ENCODE measurements around the gene UQCRHL.
"Not testable (repeated sequence)": the region's sequence is repeated elsewhere in the genome, so short reads cannot be mapped to it uniquely, and the experiment has no call there.

UQCRHL gene

DNA sequence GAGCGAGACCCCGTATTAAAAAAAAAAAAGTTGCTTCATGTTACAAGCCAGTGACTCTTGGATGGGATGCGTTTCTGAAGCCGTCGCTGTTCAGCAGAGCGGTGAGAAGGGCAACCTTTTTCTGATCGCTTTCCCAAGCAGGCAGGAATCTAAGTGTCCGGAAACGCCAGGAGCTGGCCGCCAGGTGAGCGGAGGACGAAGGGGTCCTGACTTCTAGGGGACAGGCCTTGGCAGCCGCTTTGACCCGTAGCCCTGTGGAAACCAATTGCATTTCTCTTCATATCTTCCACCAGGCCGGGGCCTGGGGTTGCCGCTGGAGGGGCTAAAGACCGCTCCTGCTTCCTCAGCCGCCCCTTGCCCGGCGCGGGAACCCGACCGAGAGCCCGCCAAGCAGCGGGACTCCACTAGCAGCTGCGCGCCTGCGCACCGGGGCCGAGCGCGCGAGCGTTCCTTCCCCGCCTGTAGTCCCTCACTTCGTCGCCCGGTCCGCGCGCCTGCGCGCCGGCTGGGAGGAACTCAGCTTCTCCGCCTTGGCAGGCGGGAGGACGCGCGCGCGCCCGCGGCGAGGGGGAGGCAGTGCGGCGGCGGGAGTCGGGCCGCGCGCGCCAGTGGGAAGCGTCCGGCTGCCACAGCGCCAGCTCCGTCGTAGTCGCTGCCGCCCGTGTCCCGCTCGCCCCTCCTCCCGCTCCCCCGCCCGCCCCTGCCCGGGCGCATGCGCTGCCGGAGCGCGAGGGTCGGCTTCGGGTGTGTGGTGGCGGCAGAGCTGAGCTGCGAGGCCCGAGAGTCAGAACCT, 39.8 kb upstream of the UQCRHL start, which contains the start of gene SPEN:
Gene SPEN (plus strand): TSS at position 608 of the 793 bp plus-strand sequence. CDS start 361 bp downstream, outside the sequence.
- H3K27ac ChIP-seq (ENCODE audit: low read depth, low read length): peak within 1 kb of the TSS; percentile 92
- WGBS: 2% methylated on average over 85 of the region's 86 CpGs
- no peaks in the 10 kb centered on the region for H3K36me3 ChIP-seq (ENCODE audit: insufficient read depth, low read length)
- H3K27me3 ChIP-seq (ENCODE audit: insufficient read depth, low read length): no peaks in the 10 kb centered on the region
- H3K9me3 ChIP-seq (ENCODE audit: insufficient read depth, low read depth, low read length): no peaks in the 10 kb centered on the region
- peak within 1 kb of the TSS; percentile 86 for H3K9ac ChIP-seq (ENCODE audit: low read depth, low read length)
- peak within 1 kb of the TSS; percentile 83 for H3K4me3 ChIP-seq (ENCODE audit: low read length)
- H3K4me1 ChIP-seq (ENCODE audit: insufficient read depth, low read length): peaks cover 20% of the 10 kb centered on the region

DNA sequence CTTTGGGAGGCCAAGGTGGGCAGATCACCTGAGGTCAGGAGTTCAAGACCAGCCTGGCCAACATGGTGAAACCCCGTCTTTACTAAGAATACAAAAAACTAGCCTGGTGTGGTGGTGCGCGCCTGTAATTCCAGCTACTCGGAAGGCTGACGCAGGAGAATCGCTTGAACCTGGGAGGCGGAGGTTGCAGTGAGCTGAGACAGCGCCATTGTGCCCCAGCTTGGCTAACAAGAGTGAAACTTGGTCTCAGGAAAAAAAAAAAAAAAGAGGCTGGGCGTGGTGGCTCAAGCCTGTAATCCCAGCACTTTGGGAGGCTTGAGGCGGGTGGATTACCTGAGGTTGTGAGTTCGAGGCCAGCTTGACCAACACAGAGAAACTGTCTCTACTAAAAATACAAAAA, 38.6 kb upstream of the UQCRHL start:
- H3K27me3 ChIP-seq (ENCODE audit: insufficient read depth, low read length); H3K4me1 ChIP-seq (ENCODE audit: insufficient read depth, low read length); H3K9me3 ChIP-seq (ENCODE audit: insufficient read depth, low read depth, low read length); H3K36me3 ChIP-seq (ENCODE audit: insufficient read depth, low read length); H3K9ac ChIP-seq (ENCODE audit: low read depth, low read length); H3K4me3 ChIP-seq (ENCODE audit: low read length); H3K27ac ChIP-seq (ENCODE audit: low read depth, low read length): not testable (repeated sequence)
- WGBS: 96% methylated on average over 11 of the region's 11 CpGs

DNA sequence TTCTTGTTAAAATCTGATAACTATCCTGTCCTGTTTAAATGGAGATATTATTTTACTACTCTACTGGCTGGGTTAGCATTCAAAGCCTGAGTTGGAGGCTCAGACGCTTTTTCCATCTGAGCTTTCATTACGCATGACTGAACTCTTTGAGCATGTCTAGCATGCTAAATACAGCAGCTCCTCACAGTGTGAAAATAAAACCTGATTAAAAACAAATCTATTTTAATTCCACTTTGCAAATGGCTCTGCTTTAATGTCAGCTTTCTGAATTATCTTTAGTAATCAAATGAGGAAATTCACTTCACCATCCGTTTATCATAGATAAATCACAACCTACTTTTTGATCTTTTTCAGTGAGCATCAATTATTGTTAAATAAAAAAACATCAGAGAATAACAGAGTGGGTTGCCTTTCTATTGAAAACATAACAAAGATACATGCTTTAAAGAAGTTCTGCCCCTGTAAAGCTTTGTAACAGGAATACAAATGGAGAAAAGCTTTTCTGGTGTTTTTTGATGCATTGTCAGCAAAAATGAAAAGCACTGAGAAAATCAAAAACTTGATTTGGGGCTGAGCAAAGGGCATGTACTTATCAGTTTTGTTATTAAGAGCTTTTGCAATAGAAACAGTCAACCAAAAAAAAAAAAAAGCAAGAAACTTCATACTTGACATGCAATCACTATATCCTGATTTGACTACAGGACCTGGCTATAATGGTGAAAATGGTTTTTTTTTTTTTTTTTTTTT, 36.5 kb upstream of the UQCRHL start:
- H3K9ac ChIP-seq (ENCODE audit: low read depth, low read length): no peak overlapping the region
- no peaks in the 10 kb centered on the region for H3K36me3 ChIP-seq (ENCODE audit: insufficient read depth, low read length)
- no peaks in the 10 kb centered on the region for H3K4me1 ChIP-seq (ENCODE audit: insufficient read depth, low read length)
- H3K27ac ChIP-seq (ENCODE audit: low read depth, low read length): no peak overlapping the region
- WGBS: 94% methylated on average over 2 of the region's 3 CpGs
- no peak overlapping the region for H3K4me3 ChIP-seq (ENCODE audit: low read length)
- no peaks in the 10 kb centered on the region for H3K27me3 ChIP-seq (ENCODE audit: insufficient read depth, low read length)
- H3K9me3 ChIP-seq (ENCODE audit: insufficient read depth, low read depth, low read length): no peaks in the 10 kb centered on the region

DNA sequence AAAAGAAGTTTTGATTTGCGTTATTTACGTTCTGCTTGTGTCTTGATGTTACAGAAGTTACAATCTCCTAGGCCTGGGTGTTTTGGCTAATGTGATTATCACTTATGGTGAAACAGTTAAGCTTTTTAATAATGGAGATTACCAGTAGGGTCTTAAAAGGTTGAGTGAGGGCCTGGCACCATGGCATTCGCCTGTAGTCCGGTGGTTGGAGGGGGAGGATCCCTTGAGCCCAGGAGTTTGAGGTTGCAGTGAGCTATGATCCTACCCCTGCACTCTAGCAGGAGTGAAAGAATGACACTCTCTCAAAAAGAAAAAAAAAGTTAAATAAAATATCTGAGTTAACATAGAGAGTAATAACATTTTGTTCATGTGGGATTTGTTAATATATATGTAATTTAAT, 31.3 kb upstream of the UQCRHL start:
- H3K27me3 ChIP-seq (ENCODE audit: insufficient read depth, low read length): no peaks in the 10 kb centered on the region
- H3K9me3 ChIP-seq (ENCODE audit: insufficient read depth, low read depth, low read length): no peaks in the 10 kb centered on the region
- 89% methylated on average over 4 of the region's 4 CpGs for WGBS
- H3K9ac ChIP-seq (ENCODE audit: low read depth, low read length): no peak overlapping the region
- H3K36me3 ChIP-seq (ENCODE audit: insufficient read depth, low read length): no peaks in the 10 kb centered on the region
- H3K27ac ChIP-seq (ENCODE audit: low read depth, low read length): no peak overlapping the region
- 0 out of 2 replicates have a peak, but pooled peaks cover 4% of the 10 kb centered on the region for H3K4me1 ChIP-seq (ENCODE audit: insufficient read depth, low read length)
- no peak overlapping the region for H3K4me3 ChIP-seq (ENCODE audit: low read length)

DNA sequence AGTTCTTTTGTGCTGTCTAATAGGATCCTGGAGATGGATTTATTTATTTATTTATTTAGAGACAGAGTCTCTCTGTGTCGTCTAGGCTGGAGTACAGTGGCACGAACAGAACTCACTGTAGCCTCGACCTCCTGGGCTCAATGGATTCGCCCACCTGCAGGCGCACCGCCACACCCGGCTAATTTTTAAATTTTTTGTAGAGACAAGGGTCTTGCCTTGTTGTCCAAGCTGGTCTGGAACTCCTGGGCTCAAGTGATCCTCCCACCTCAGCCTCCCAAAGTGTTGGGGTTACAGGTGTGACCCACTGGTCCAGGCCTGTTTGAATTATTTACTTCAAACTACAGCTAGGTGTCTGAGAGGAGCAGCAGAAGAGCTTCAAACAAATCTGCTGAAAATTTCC, 30.5 kb upstream of the UQCRHL start:
- Histone ChIP-seq H3K4me1 (ENCODE audit: insufficient read depth, low read length) (peaks cover 10% of the 10 kb centered on the region; the same call in 1 of the 2 replicates), H3K9me3 (ENCODE audit: insufficient read depth, low read depth, low read length) (no peaks in the 10 kb centered on the region), H3K9ac (ENCODE audit: low read depth, low read length) (no peak overlapping the region), H3K27ac (ENCODE audit: low read depth, low read length) (no peak overlapping the region), H3K36me3 (ENCODE audit: insufficient read depth, low read length) (no peaks in the 10 kb centered on the region), H3K27me3 (ENCODE audit: insufficient read depth, low read length) (no peaks in the 10 kb centered on the region), H3K4me3 (ENCODE audit: low read length) (no peak overlapping the region)
- WGBS: 91% methylated on average over 7 of the region's 7 CpGs

DNA sequence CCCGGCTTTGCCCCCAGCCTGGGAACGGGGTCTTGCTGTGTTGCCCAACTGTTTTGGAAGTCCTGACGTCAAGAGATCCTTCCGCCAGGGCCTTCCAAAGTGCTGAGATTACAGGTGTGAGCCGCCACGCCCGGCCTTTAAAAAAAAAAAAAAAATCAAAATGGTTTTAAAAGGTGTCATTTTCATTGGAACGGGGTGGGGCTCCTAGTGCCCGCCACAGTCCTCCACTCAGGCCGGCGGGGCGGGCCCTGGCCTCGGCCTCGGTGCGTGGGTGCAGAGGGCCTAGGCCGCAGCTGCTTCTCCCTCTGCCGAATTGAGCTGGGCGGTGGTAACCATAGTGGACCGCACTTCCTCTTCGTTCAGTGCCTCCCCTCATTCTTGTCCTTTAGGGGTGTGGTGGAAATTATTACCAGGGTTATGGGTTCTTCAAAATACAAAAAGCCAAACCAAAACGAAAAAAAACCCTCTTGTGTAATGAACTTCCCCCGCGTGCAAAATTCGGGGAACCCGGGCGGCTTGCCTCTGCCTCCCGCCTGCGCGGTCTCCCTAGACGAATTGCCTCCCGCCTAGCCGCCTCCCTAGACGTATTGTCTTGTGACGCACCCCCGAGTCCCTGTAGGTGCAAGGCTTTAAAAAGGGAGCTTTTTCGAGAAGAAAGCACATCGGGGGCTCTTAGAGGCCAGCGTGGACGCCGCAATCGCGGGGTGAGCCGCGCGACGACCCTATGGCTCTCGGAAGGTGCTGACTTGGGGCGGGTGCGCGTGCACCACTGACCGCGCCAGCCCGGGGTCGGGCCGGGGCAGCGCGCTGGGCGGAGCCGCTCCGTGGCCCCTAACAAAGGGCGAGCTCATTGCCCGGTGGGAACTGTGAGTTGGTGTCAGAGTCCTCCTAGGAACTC, 29.6 kb upstream of the UQCRHL start:
- no peaks in the 10 kb centered on the region for H3K9me3 ChIP-seq (ENCODE audit: insufficient read depth, low read depth, low read length)
- H3K4me1 ChIP-seq (ENCODE audit: insufficient read depth, low read length): peaks cover 13% of the 10 kb centered on the region; the same call in 1 of the 2 replicates
- H3K36me3 ChIP-seq (ENCODE audit: insufficient read depth, low read length): no peaks in the 10 kb centered on the region
- no peaks in the 10 kb centered on the region for H3K27me3 ChIP-seq (ENCODE audit: insufficient read depth, low read length)
- no peak overlapping the region; the same call in 1 of the 2 replicates for H3K4me3 ChIP-seq (ENCODE audit: low read length)
- WGBS: 94% methylated on average over 62 of the region's 62 CpGs
- H3K9ac ChIP-seq (ENCODE audit: low read depth, low read length): no peak overlapping the region
- peak overlapping the region; percentile 35; the same call in 1 of the 2 replicates for H3K27ac ChIP-seq (ENCODE audit: low read depth, low read length)

DNA sequence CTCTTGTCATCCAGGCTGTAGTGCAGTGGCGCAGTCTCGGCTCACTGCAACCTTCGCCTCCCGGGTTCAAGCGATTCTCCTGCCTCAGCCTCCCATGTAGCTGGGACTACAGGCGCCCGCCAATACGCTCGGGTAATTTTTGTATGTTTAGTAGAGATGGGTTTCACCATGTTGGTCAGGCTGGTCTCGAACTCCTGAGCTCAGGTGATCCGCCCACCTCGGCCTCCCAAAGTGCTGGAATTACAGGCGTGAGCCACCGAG, 29.0 kb upstream of the UQCRHL start:
- Histone ChIP-seq H3K27ac (ENCODE audit: low read depth, low read length) (peak overlapping the region; percentile 100; the same call in 1 of the 2 replicates), H3K4me3 (ENCODE audit: low read length) (peak overlapping the region; percentile 72), H3K4me1 (ENCODE audit: insufficient read depth, low read length) (peaks cover 13% of the 10 kb centered on the region; the same call in 1 of the 2 replicates), H3K9ac (ENCODE audit: low read depth, low read length) (0 out of 2 replicates have a peak overlapping the region, but pooled peaks have one; percentile 98)
- not testable (repeated sequence) for H3K9me3 ChIP-seq (ENCODE audit: insufficient read depth, low read depth, low read length); H3K27me3 ChIP-seq (ENCODE audit: insufficient read depth, low read length); H3K36me3 ChIP-seq (ENCODE audit: insufficient read depth, low read length)
- 96% methylated on average over 14 of the region's 14 CpGs for WGBS

DNA sequence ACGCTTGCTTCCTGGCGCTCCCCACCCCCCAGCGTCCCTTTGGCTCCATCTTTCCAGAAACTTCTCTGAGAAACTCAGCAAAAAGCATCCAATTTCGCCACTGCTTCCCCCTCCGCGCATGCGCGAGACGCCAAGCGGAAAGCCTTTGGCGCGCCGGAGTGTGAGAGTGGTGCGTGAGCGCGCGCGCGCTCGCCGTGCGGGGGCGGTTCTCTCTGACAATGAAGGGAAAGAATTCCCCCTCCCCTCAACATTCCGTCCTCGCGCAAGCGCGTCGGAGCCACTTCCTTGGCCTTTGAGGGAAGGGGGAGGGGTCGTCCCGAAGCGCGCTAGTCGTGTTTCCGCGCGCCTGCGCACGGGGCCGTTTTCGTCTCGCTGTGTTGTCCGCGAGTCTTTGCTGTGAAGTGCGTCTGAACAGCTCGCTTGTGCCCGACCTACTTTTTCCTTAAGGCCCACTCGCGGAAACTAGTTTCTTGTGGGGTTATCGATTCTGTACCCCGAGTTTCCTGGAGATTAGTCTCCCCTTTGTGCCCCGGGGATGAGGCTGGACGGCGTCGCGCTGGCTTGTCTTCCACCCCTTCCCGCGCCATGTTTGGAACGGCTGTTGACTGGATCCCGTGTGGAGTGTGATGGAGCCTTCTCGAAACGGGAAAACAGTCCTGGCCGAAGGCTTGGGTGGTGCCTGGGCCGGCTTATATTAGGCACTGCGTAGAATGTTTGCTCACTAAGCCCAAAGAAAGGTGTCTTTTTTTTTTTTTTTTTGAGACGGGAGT, 28.5 kb upstream of the UQCRHL start:
- H3K9me3 ChIP-seq (ENCODE audit: insufficient read depth, low read depth, low read length): no peaks in the 10 kb centered on the region
- no peaks in the 10 kb centered on the region for H3K36me3 ChIP-seq (ENCODE audit: insufficient read depth, low read length)
- no peaks in the 10 kb centered on the region for H3K27me3 ChIP-seq (ENCODE audit: insufficient read depth, low read length)
- H3K4me3 ChIP-seq (ENCODE audit: low read length): peak overlapping the region; percentile 72
- H3K27ac ChIP-seq (ENCODE audit: low read depth, low read length): peak overlapping the region; percentile 100
- peak overlapping the region; percentile 98 for H3K9ac ChIP-seq (ENCODE audit: low read depth, low read length)
- H3K4me1 ChIP-seq (ENCODE audit: insufficient read depth, low read length): peaks cover 13% of the 10 kb centered on the region; the same call in 1 of the 2 replicates
- 12% methylated on average over 61 of the region's 66 CpGs for WGBS

DNA sequence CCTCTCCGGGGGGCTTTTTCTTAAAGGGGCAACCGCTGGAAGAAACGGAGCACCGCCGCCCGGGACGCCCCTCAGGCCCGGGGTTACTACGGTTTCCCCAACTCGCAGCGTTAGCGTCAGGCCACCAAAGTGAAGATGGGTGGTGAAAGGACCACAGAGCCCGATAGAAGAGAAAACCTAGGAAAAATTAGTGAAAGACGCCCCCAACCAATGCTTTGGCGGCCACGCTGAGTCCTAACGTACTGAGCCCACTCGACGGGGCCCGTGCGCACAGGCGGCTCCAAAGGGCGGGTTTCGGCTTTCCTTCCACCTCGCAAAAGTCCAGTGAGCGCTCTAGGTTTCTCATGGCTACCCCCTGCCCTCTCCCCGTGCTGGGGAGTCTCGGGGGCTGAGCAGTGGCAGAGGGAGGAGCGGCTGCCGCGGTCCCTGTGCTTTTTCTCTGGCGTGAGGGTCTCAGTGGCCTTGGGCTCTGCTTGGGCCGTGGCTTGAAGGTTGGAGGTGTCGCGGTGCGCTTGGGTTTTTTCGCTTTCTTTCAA, 27.8 kb upstream of the UQCRHL start:
- Histone ChIP-seq H3K27me3 (ENCODE audit: insufficient read depth, low read length) (no peaks in the 10 kb centered on the region), H3K4me1 (ENCODE audit: insufficient read depth, low read length) (peaks cover 16% of the 10 kb centered on the region), H3K27ac (ENCODE audit: low read depth, low read length) (peak overlapping the region; percentile 100), H3K4me3 (ENCODE audit: low read length) (peak overlapping the region; percentile 72), H3K9ac (ENCODE audit: low read depth, low read length) (peak overlapping the region; percentile 98), H3K36me3 (ENCODE audit: insufficient read depth, low read length) (no peaks in the 10 kb centered on the region), H3K9me3 (ENCODE audit: insufficient read depth, low read depth, low read length) (no peaks in the 10 kb centered on the region)
- under 1% methylated on average over 37 of the region's 37 CpGs for WGBS
